ENCODE data around the gene MEX3C. TPM values are rescaled to one million over a fixed set of nuclear protein-coding genes. Genes with fewer than 3 reads are reported as not detected.

The MEX3C gene
- total and polyA plus RNA-seq, 2 of the 4 experiments (the other 2 are of a cell fraction) = 26.0 to 50.9 TPM

- no peak overlapping the region for H3K14ac ChIP-seq (replicated peaks; ENCODE audit: low read depth, low read length)
- no peak overlapping the region for H3K56ac ChIP-seq (ENCODE audit: extremely low read depth, insufficient read depth, low read length)
- no peak overlapping the region for H2BK5ac ChIP-seq (ENCODE audit: low read depth, low read length, poor library complexity, severe bottlenecking)
- no peaks in the 10 kb centered on the region for H3K36me3 ChIP-seq (ENCODE audit: control insufficient read depth, insufficient read depth, low read length)
- H4K5ac ChIP-seq (ENCODE audit: low read depth, low read length) = no peak overlapping the region
- no peaks in the 10 kb centered on the region for H3K9me3 ChIP-seq (ENCODE audit: control insufficient read depth, insufficient read depth, low read length)
- H2BK15ac ChIP-seq (ENCODE audit: low read depth, low read length) = no peak overlapping the region
- ChIA-PET CTCF (no interaction called here), POLR2A (ENCODE audit: unreplicated experiment) (no interaction called here)
- WGBS, 2 experiments (ENCODE audit: extremely low coverage in 2 of 2, insufficient read length in 1 of 2) = 63% methylated on average over 2 of the region's 7 CpGs; no CpG with 5 or more reads in 1 of the 2 experiments
- H3K4me2 ChIP-seq (ENCODE audit: low read depth, low read length) = no peak overlapping the region
- H3K79me1 ChIP-seq (ENCODE audit: low read depth in 1 of 2, low read length in 2 of 2) = no peaks in the 10 kb centered on the region
- no peak overlapping the region for H4K91ac ChIP-seq (ENCODE audit: insufficient read depth, low read depth, low read length)
- H3K18ac ChIP-seq (ENCODE audit: low read depth, low read length) = no peak overlapping the region
- H2BK120ac ChIP-seq (ENCODE audit: low read depth, low read length) = no peak overlapping the region
- H3K23ac ChIP-seq (ENCODE audit: low read depth, low read length) = no peak overlapping the region
- no peak overlapping the region for H3K27ac ChIP-seq (ENCODE audit: insufficient read depth, low read length)
- no peak for DNase-seq
- dilution Hi-C loops (cut with HindIII; ENCODE audit: low sequenced_read_pairs, unreplicated experiment) = no loop called here
- H2AK5ac ChIP-seq (ENCODE audit: low read depth, low read length) = no peak overlapping the region
- no peak overlapping the region for H2AFZ ChIP-seq (replicated peaks; ENCODE audit: low read length, poor library complexity)
- H3K4me1 ChIP-seq (ENCODE audit: control insufficient read depth, insufficient read depth, low read length) = no peaks in the 10 kb centered on the region
- H4K20me1 ChIP-seq (ENCODE audit: insufficient read depth, low read length) = no peaks in the 10 kb centered on the region
- H2BK20ac ChIP-seq (ENCODE audit: low read depth, low read length) = no peak overlapping the region
- ATAC-seq (ENCODE audit: low read depth) = no peak
- H3K4me3 ChIP-seq (ENCODE audit: insufficient read depth, low read depth, low read length) = no peak overlapping the region
- intact Hi-C loops (cut with micrococcal nuclease) = no loop called here
- in situ Hi-C loops (cut with MboI; ENCODE audit: low sequenced_read_pairs) = no loop called here
- no peak for TF ChIP-seq CTCF (conservative IDR thresholded peaks at IDR 0.05; ENCODE audit: low read depth, low read length)
- no peak for TF ChIP-seq MAZ (IDR thresholded peaks at IDR 0.05; ENCODE audit: borderline replicate concordance, low read depth, low read length)
- TF ChIP-seq RFX5 (IDR thresholded peaks at IDR 0.05; ENCODE audit: low read depth, low read length) = no peak
- no peak for TF ChIP-seq RAD21 (IDR thresholded peaks at IDR 0.05; ENCODE audit: low read length)
- no peak for TF ChIP-seq RCOR1 (IDR thresholded peaks at IDR 0.05; ENCODE audit: insufficient replicate concordance, low read length)
- BruUV-seq (replicated peaks) = no TSS peak
- no peak overlapping the region for H4K8ac ChIP-seq (ENCODE audit: low read depth in 2 of 2, low read length in 2 of 2)
- no peak overlapping the region for H3K4ac ChIP-seq (ENCODE audit: low read depth, low read length)
- H3K9me1 ChIP-seq (ENCODE audit: insufficient read depth, low read length) = no peaks in the 10 kb centered on the region
- H3K27me3 ChIP-seq (ENCODE audit: control insufficient read depth, insufficient read depth, low read length) = no peaks in the 10 kb centered on the region
- no peak overlapping the region for H3K9ac ChIP-seq (ENCODE audit: low read depth, low read length)
- H2AK9ac ChIP-seq (replicated peaks; ENCODE audit: low read depth, low read length, poor library complexity) = no peak overlapping the region
These were observed 59.6 kb downstream of the MEX3C start for GRCh38 chr18:51137891-51138290.
